Activated naive CD4-positive, alpha-beta T cell (primary cell): ENCODE measurements around the gene AP3M1.
"Not testable (repeated sequence)": the region's sequence is repeated elsewhere in the genome, so short reads cannot be mapped to it uniquely, and the experiment has no call there.

Experiments
- DNase-seq, 4 experiments: peaks; one replicate each; lab custom pipeline; 2025; lab: John Stamatoyannopoulos, UW

AP3M1 gene

DNA sequence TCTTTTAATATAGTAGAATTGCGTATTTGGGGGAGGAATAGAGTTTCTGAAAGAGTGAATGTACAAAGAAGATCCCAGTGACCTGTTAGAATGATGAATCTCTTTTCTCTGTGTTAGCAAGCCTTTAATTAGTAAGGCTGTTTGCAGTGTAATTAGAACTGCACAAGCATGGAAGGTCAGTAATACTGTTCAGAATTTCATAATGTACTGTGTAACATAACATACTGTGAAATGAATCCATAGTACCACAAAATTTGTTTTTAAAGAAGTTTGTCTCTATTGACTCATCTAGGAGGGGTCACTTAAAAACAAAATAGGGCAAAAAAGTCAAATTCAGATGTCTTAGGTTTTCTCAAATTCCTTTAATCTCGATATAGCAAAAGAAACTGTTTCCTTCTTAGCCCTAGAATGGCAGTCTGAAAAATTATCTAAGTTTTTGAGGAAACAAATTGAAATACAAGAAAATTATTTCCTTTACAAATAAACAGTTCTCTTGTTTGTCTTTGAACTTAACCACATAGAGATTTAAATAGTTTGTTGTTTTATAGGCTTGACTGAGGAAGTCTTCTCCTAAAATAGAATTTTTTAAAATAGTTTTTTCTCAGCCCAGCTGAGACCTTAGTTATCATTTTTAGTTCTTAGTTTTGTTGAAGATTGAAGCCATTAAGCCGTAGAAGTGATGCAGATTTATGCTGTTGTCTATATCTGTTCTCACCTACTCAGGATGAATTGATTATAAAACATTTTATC is 12.9 kb upstream of the AP3M1 start:
- no peak for DNase-seq

DNA sequence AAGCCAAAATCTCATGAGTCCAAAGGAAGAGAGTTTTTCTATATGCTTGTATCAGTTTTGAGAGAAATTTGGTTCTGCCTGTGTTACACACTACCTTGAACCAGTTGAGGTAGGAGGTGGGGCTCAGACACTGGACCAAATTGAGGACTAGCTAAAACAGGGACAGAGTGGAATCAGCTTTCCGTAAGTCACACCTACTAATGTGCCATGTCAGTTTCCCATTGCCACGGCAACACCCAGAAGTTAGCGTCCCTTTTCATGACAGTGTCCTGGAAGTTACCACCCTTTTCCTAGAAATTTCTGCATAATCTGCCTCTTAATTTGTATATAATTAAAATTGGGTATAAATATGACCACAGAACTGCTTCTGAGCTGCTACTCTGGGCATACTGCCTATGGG is 9.4 kb upstream of the AP3M1 start:
- no peak for DNase-seq

DNA sequence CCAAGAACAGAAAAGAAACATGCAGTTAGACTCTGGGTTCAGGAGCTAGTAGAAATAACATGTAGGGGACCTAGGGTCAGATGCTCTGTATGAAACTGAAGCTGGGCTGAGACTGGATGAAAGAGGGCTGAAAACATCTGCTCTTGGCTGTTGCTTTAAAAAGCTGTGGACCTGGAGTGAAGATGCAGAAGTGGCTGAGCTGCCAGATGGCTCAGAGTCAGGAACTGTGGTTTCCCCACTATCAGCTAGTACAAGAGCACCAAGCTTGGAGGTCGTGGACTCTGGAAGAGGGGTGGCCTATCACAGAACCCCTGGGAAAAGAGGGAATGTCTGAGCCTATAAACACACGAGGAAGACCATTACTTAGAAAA is 6.3 kb upstream of the AP3M1 start:
- DNase-seq = no peak

DNA sequence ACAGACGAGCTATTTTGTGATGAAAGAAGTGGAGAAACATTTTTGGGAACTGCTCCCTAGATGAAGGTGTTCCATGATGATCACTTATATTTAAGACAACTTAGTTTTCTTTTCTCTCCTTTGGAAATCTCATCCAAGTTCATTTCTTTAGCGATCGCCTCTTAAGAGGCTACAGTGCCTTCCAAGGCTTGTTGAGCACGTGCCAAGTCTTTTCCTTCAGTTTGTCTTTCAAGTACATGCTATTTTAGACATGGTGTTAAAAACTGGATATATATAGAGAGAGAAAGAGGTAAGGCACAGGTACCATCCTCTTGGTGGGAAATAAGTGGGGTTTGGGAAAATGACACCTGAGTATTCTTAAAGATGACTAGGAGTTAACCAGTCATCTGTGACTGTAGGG is 3.0 kb upstream of the AP3M1 start:
- no peak for DNase-seq

DNA sequence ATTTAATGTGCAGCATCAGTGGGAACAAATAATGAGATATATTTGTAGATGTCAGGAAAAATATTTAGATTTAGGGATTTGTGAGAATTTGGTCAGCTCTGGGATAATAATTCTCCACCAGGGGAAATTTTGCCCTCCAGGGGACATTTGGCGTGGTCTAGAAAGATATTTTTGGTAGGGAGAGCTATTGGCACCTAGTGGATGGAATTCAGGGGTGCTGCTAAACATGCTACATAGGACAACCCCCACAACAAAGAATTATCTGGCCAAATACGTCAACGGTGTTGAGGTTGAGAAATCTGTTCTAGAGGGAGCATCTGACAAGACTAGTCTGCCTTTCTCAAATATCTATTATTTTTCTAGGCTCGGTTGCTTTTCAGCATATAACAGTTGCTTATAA is 2.5 kb upstream of the AP3M1 start:
- DNase-seq = no peak

DNA sequence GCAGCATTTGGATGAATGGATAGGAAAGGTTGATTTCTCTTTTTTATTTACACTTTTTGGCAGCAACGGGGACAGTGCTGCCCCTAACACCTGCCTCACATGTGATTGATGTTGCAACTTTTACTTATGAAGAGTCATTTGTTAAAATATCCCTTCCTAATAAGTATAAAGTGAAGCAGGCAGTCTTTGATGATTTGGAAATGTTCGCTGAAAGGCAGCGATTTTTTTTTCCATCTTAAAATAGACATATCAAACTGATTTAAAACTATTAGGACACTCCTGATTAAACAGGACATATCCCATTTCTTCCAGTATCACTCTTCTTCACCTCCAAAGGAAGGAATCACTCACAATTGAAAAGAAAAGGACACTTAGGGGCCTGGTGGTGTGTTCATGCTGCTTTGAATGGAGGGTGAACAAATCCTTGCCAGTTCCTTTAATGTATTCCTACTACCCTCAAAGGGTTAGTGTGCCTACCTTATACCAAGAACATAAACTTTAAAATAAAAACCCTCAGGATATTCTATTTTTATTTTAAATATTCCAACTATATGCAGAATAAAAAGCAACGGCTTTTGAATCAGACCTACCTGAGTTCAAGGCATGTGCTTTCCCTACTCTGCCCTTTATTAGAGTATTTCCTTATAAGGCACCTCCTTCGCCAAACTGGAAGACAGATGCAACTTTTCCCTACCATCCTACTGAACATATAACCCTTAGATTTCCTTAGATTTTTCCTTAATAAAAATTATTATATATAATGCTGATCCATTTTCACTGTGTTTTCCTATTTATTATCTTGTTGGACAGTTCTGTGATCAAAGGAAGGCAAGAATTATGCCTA is 1.5 kb upstream of the AP3M1 start:
- no peak for DNase-seq

DNA sequence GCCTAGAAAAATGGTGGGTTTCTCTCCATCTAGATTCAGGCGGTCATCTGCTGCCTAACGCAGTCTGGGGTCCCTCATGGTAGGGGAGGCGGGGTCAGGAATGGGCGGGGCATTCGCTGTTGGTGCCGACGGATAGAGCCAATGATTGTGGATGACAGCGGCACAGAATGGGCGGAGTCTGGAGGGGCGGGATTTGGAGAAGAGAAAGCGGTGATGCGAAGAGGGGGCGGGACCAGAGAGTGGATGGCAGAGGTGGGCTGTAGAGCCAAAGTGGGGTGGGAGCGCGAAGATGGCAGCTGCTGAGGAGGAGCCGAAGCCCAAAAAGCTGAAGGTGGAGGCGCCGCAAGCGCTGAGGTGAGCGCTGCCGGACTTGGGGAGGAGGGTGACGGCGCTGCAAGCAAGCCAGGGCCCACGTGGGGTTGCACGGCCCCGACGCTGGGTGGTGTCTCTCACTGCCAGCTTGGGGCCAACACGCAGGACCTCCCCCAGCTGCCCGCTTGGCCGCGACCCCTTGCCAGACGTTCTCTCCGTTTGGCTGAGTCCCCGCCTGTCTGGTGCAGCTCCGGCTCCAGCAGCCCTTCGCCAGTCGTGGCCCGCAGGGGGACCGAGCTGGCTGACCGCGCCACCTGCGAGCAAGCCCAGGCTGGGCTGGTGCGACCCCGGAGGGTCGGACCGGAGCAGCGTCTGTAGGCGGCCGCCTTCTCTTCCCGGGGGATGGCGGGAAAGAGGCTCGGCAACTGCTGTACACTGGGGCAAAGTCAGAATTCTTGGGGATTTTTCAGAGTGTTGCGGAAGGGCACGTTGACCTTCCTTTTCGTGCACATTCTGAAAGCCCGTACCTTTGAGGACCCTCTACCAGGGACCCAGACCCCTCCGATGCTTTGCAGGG is 606 bp upstream of the AP3M1 start, which contains the start of gene ADK:
Gene ADK (plus strand): TSS at position 232 of the 889 bp plus-strand sequence. CDS start 58 bp downstream, at position 290.
- peak; percentile 94 to 99 (median 98) for DNase-seq

DNA sequence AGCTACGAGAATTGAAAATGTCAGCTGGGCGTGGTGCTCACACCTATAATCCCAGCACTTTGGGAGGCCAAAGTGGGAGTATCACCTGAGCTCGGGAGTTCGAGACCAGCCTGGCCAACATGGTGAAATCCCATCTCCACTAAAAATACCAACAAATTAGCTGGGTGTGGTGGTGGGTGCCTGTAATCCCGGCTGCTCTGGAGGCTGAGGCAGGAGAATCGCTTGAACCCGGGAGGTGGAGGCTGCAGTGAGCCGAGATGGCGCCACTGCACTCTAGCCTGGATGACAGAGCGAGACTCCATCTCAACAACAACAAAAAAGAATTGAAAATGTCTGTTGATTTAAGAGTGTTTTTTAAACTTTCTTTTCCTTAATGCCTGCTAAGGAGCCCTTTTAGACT is 3.6 kb downstream of the AP3M1 start:
- DNase-seq = not testable (repeated sequence)

DNA sequence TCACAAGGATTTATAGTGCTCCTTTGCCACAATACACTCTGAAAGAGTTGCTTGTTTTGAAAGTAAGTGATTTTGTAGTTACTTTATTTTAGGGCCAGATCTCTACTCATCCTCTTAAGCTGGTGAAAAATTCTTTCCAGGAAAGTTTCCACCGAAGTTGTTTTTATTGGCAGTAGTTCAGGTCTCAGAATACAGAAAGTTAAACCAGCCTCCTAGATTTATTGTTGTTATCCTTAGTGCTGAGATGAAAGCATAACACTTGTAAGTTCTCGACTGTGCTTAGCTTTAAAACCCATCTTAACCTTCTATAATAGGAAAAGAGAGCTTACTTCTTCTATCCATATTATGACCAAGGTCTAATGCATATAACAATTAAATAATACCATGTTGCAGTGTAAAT is 5.5 kb downstream of the AP3M1 start:
- DNase-seq = no peak

DNA sequence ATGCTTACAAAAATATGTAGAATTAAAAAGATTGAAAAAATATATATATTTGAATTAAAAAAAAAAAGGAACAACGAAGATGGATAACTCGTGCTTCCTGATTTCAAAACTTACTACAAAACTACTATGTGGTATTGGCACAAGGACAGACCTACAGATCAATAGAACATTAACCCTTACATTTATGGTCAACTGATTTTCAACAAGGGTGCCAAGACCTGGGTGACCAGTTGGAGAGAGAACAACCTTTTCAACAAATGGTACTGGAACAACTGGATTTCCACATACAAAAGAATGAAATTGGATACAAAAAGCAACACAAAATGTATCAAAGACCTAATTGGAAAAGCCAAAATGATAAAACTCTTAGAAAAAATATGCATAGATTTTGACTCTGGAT is 10.1 kb downstream of the AP3M1 start:
- no peak for DNase-seq

DNA sequence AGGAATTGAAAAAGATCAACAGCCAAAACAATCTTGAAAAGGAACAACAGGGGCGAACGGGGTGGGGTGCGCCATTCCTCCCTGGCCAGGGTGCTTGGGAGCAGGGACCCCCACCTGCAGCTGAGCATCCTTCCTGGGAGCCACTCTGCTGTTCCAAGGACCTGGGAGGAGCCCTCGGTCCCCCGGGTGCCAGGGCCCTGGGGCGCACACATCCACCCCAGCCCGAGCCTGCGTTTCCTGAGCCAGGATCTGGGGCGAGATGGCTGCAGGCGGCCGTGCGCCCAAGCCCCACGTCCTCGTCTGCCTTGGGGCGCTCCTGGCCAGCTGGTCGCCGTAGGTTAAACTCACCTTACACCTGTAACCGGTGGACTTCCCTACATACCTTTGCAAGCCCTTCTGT is 10.6 kb downstream of the AP3M1 start:
- DNase-seq = no peak

DNA sequence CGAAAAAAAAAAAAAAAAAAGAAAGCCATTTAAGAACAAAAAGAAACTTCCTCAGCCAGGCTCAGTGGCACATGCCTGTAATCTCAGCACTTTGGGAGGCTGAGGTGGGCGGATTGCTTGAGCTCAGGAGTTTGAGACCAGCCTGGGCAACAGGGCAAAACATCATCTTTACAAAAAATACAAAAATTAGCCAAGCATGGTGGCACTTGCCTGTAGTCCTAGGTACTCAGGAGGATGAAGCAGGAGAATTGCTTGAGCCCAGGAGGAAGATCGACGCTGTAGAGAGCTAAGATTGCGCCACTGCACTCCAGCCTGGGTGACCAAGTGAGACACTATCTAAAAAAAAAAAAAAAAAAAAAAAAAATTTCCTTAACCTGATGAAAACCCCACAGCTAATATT is 12.0 kb downstream of the AP3M1 start:
- DNase-seq = not testable (repeated sequence)

DNA sequence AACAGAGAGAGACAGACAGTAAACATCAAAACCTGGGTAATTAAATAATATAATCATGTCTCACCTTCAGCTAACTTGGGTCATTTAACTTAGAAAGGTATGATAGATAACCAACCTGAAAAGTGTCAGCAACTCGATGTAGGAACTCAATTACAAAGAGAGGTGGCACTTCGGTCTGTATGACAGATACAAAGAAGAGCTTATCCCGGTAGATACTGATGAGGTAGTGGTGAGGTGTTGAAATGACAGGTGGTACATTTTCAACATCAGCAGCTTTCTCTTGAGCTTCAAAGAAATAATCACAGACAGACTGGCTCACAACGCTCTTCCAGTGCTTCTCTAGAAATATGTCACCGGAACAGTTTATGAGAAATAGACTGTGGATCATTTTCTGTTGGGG is 12.6 kb downstream of the AP3M1 start:
- DNase-seq = no peak

DNA sequence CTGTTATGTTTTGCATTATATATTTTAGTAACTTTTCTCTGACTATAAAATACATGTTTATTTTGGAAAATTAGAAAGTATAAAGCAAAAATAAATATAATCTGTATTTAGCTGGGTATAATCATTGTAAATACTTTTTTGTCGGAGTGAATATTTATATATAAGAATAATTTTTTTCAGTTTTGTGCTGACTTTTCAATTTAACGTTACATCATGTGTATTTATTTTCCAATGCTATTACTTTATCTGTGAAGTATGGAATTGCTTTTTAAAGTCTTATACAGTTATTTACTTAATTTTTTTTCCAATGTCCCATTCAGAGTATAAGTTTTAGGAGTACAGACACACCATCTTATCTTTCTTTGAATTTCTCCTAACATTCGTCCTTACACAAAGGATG is 15.2 kb downstream of the AP3M1 start:
- no peak for DNase-seq

DNA sequence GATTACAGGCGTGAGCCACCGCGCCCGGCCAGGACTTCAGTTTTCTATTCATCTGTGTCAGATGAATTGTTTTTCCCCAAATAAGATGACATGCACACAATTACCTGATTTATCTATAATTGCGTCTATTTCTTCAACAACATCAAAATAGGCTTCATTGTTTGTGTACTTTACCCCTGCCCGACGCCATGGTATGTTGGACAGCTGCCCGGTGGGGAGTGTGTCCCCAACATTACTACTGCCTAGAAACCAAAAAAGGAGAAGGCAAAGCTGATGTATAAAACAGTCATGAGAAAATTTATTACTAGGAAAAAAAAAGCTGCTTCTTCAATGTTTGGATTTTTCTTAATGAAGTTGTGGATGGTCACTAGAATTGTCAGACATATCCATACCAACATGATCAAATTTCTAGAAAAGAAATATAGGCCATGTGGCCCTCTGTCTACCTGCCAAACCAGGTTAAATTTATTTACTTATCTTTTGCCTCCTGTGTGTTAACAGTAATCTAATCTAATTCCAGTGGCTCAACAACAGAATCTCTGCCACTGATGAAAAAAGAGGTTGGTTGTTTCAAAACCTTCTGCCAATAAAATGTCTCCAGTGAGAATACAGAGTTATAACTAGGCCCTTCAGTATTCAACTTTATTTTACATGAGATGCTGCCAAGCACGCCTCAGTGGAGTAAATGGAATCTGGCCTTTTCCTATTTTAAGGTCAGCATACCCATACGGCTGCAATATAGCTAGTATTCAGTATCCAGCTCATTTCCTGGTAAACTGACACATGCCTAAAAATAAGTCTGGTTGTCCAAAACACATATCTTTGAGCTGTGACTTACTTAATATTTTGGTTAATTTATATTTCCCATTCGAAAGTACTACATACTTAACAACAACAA is 16.5 kb downstream of the AP3M1 start:
- no peak for DNase-seq

DNA sequence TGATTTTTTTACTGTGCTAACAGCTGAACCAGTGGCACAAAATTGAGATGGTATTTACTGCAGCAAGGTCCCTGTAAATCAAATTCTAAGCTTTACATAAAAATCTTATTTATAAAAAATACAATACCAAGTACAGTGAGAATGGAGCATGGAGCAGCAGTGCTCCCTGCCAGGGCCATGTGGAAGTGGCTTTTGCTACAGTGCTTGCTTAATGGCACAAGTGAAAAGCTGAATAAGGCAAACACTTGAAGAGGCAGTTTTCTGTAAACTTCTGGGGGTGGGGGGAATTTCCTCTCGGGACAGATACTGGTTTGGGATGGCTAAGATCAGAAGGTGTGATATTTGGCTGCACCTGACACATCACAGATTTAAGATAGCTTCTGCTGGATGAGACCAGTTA is 27.5 kb downstream of the AP3M1 start:
- DNase-seq = no peak

DNA sequence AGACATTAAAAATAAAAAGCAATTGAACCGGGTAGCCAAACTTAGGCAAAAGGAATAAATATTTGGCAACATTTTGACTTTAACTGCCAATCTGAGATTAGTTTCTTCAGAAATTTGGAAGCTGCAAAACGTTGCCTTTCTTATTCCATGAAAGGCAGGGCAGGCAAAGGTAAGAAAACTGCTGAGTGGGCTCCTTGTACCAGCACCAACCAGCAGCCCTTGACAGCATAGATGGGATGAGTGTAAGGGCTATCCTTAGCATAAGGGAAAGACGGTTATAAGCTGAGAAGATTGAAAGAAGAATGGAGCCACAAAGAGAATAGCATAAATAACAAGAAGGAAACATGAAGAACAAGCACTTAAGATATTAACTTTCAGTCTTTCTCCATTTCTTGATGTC is 28.6 kb downstream of the AP3M1 start:
- DNase-seq = no peak

DNA sequence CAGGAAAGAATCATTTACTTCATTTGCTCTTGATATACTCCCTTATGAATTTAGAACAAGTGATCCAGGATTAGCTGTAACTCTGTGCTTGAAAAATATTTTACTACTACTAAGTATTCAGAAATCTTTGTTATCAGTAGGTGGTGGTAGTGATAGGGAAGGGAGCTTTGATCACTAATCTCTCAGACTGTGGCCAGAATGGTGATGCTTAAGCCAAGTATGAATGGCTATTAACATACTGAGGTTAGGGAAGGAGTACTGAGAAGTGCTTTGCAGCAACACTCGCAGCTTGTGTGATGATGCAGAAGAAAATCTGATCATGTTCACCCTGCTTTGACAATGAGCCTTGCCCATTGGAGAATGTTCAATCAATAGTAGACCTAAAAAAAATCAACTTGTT is 29.3 kb downstream of the AP3M1 start:
- DNase-seq = no peak

DNA sequence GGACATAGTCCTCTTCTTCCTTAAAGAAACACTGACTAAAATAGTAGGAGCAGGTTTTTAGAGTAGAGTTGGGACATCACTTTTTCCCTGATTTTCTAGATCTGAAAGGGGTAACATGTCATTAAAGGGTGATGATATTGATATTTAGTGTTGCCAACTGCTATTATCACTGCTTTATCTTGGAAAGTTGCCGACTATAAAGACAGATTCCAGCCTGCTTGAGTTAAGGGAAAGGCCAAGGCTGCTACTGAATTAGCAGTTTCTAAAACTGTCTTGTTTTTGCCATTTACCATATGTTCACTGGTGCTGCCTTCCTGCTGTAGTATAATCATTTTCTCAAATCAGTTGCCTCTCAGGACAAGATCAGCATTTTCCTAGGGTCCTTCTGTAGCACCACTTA is 29.7 kb downstream of the AP3M1 start:
- no peak for DNase-seq

DNA sequence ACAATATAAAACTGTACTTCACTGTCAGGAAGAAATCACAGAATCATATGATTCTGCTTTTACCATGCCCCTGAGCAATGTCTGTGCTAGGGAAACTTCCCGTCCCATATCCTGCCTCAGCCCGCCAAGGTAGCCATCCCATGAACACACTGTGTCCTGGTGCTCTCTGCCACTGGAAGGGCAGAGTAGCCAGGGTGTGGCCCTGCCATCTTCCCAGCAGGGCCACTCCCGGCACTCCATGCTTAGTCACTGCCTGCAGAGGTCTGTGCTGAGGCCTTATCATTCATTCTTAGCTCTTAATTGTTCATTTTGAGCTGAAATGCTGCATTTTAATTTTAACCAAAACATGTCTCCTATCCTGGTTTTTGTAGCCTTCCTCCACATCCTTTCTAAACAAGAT is 31.8 kb downstream of the AP3M1 start:
- no peak for DNase-seq

DNA sequence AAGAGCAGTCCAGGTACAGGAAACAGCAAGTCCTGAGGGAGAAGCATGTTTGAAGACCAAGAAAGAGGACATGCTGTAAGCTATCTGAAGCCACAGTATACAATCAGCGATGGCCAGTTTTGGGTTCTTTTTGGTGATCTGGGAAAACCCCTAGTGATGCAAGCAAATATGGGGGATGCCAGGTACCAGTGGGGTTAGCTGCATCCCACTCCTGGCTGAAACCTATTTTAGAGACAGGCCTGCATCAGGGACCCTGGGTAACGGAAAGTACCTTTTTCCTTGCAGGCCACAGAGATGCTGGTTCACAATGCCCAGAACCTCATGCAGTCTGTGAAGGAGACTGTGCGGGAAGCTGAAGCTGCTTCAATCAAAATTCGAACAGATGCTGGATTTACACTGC is 32.9 kb downstream of the AP3M1 start:
- DNase-seq = no peak
